C4-2B (cell line): Measurements from ENCODE around the gene NFIA.

Experiments used
- ZFX ChIP-seq: fragments of 450-650 bp; IDR thresholded peaks from 2 replicates; pipeline ENCODE4 v1.6.1; 2017
- TF ChIP-seq, protein P1 (sequence below): fragments of 450-650 bp; conservative IDR thresholded peaks from 2 replicates; pipeline ENCODE4 v1.5.1; 2017; ENCODE audit warnings: mild to moderate bottlenecking

DNA sequence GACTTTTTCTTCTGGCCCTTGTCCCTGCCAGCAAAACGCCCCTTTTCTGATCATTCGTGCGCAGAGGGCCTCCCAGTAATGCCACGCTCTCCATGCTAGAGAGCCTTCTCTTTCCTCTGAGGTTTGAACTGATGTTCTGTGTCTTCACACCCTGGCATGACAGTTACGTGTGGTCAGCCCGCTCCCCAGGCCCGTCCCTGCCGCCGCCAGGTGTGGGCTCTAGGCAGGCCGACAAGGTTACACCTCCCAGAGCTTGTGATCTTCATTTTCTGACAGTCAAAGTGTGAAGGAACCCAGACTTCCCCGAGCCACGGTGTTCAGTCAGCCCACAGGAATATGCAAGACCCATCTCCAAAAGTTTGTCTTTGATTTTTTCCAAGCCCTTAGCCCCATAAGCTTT lies 377.0 kb downstream of the NFIA start:
- TF ChIP-seq, protein P1, sequence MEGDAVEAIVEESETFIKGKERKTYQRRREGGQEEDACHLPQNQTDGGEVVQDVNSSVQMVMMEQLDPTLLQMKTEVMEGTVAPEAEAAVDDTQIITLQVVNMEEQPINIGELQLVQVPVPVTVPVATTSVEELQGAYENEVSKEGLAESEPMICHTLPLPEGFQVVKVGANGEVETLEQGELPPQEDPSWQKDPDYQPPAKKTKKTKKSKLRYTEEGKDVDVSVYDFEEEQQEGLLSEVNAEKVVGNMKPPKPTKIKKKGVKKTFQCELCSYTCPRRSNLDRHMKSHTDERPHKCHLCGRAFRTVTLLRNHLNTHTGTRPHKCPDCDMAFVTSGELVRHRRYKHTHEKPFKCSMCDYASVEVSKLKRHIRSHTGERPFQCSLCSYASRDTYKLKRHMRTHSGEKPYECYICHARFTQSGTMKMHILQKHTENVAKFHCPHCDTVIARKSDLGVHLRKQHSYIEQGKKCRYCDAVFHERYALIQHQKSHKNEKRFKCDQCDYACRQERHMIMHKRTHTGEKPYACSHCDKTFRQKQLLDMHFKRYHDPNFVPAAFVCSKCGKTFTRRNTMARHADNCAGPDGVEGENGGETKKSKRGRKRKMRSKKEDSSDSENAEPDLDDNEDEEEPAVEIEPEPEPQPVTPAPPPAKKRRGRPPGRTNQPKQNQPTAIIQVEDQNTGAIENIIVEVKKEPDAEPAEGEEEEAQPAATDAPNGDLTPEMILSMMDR, result no peak
- TF ChIP-seq ZFX, result no peak
